GM12878 (cell line): ENCODE results near the gene SMURF1. TPM values are rescaled to one million over a fixed set of nuclear protein-coding genes. Genes with fewer than 3 reads are reported as not detected.

Experiments used
- ATAC-seq: fragments of 200-7000 bp; cut with Tn5 transposase; 3 replicates; pipeline ENCODE4 v1.9.1; 2020; ENCODE audit warnings: mild to moderate bottlenecking, moderate library complexity
- BruUV-seq: library from RNA; stranded (reverse); fragments of 400-500 nt; replicated peaks from 2 replicates; lab custom pipeline; 2021; lab: Mats Ljungman, UMichigan
- CTCF ChIA-PET: fragments of 300-600 bp; sonication (Branson Sonifier 250); formaldehyde crosslinking; extraction: SDS; loops from one replicate; lab custom pipeline; 2021; ENCODE audit warnings: inconsistent platforms; lab: Yijun Ruan, JAX
- POLR2A ChIA-PET: fragments of 350-600 bp; formaldehyde crosslinking; extraction: SDS; loops from one replicate; lab custom pipeline; 2021; ENCODE audit warnings: inconsistent platforms; lab: Charles Lee
- RAD21 ChIA-PET: fragments of 300-600 bp; sonication (Branson Sonifier 250); formaldehyde crosslinking; loops from one replicate; lab custom pipeline; 2023; ENCODE audit warnings: antibody characterized with exemption; ENCODE audit not compliant: unreplicated experiment; lab: Charles Lee
- SMC1A ChIA-PET: fragments of 300-600 bp; sonication (Branson Sonifier 250); formaldehyde crosslinking; loops from one replicate; lab custom pipeline; 2023; ENCODE audit not compliant: unreplicated experiment, uncharacterized antibody; lab: Charles Lee
- DNase-seq: peaks from one replicate; pipeline ENCODE4 v3.0.0-alpha.2; 2011; ENCODE audit warnings: low read depth, low spot score
- FAIRE-seq: peaks from 3 replicates; lab custom pipeline; 2011; peaks lifted over from hg19 to GRCh38; lab: Jason Lieb, UNC
- H2AFZ ChIP-seq: 2 replicates; pipeline ENCODE4 v1.6.0; 2011; ENCODE audit warnings: low read depth, low read length, control low read depth; ENCODE audit not compliant: control insufficient read depth
- H3K27ac ChIP-seq: 2 replicates; pipeline ENCODE4 v1.5.1; 2011; ENCODE audit warnings: control low read depth; ENCODE audit not compliant: control insufficient read depth, insufficient read depth
- H3K27me3 ChIP-seq, 2 experiments: replicated peaks in 1 of 2; 2 replicates each; pipeline versions ENCODE4 v1.6.0 to v1.6.1; 2011; ENCODE audit warnings: low read length in 1 of 2; ENCODE audit not compliant: control insufficient read depth in 2 of 2, insufficient read depth in 2 of 2
- H3K36me3 ChIP-seq, 2 experiments: 2 replicates each; pipeline ENCODE4 v1.5.1; 2011; ENCODE audit warnings: low read length in 1 of 2; ENCODE audit not compliant: control insufficient read depth in 2 of 2, insufficient read depth in 2 of 2
- H3K4me1 ChIP-seq: 2 replicates; pipeline ENCODE4 v1.6.1; 2011; ENCODE audit warnings: mild to moderate bottlenecking, low read length, moderate library complexity, mixed read lengths; ENCODE audit not compliant: control insufficient read depth, insufficient read depth
- H3K4me2 ChIP-seq: 2 replicates; pipeline ENCODE4 v1.6.0; 2011; ENCODE audit warnings: control low read depth; ENCODE audit not compliant: control insufficient read depth, insufficient read depth
- H3K4me3 ChIP-seq: fragments of 200-600 bp; sonication (generic); 2 replicates; pipeline ENCODE4 v1.5.1; 2016
- H3K79me2 ChIP-seq: 2 replicates; pipeline ENCODE4 v1.6.0; 2011; ENCODE audit warnings: low read length; ENCODE audit not compliant: control insufficient read depth, insufficient read depth
- H3K9ac ChIP-seq: 2 replicates; pipeline ENCODE4 v1.8.0; 2011; ENCODE audit warnings: low read length, control low read depth, mixed read lengths; ENCODE audit not compliant: control insufficient read depth, insufficient read depth
- H3K9me3 ChIP-seq: replicated peaks from 3 replicates; pipeline ENCODE4 v1.5.1; 2011; ENCODE audit warnings: mild to moderate bottlenecking, low read length; ENCODE audit not compliant: control insufficient read depth, insufficient read depth
- H4K20me1 ChIP-seq: 2 replicates; pipeline ENCODE4 v1.6.0; 2011; ENCODE audit not compliant: control insufficient read depth, insufficient read depth
- HDAC6 ChIP-seq: fragments of 200-600 bp; sonication (generic); IDR thresholded peaks from one replicate; pipeline ENCODE4 v1.8.0; 2017; ENCODE audit warnings: antibody characterized with exemption; ENCODE audit not compliant: unreplicated experiment
- NR2C1 ChIP-seq: fragments of 450-650 bp; IDR thresholded peaks from 2 replicates; pipeline ENCODE4 v1.6.1; 2017; ENCODE audit warnings: antibody characterized with exemption, mild to moderate bottlenecking, moderate library complexity
- SREBF2 ChIP-seq: IDR thresholded peaks from 2 replicates; pipeline ENCODE4 v1.6.1; 2012; ENCODE audit warnings: mild to moderate bottlenecking, low read length
- SUZ12 ChIP-seq: fragments of 200-600 bp; sonication (generic); IDR thresholded peaks from one replicate; pipeline ENCODE4 v1.6.1; 2018; ENCODE audit warnings: antibody characterized with exemption, mild to moderate bottlenecking; ENCODE audit not compliant: unreplicated experiment
- TCF12 ChIP-seq: IDR thresholded peaks from 2 replicates; pipeline ENCODE4 v1.6.1; 2011; ENCODE audit warnings: low read depth, mild to moderate bottlenecking, low read length
- ZBED1 ChIP-seq: IDR thresholded peaks from 2 replicates; pipeline ENCODE4 v1.6.1; 2016; ENCODE audit warnings: borderline replicate concordance
- ZBTB40 ChIP-seq: fragments of 450-650 bp; IDR thresholded peaks from 2 replicates; pipeline ENCODE4 v1.6.1; 2016; ENCODE audit warnings: mild to moderate bottlenecking, moderate library complexity, borderline replicate concordance
- ZNF622 ChIP-seq: fragments of 450-650 bp; IDR thresholded peaks from 2 replicates; pipeline ENCODE4 v1.6.1; 2017; ENCODE audit warnings: mild to moderate bottlenecking, inconsistent platforms
- WGBS: methylation state at CpG from one replicate; pipeline ENCODE4 v1.1.6; 2016; ENCODE audit warnings: low lambda C conversion rate; ENCODE audit not compliant: insufficient replicate concordance, insufficient coverage; ENCODE audit errors: missing lambda C conversion rate; 5-methylcytosine and 5-hydroxymethylcytosine counted together
- in situ Hi-C: fragments of 300-500 bp; cut with MboI; formaldehyde crosslinking; loops from 9 replicates; pipeline ENCODE4 v1.14.3; 2018; ENCODE audit warnings: mixed read lengths
- intact Hi-C: fragments of 100-400 bp; cut with micrococcal nuclease; formaldehyde crosslinking; loops from one replicate; pipeline ENCODE4 v1.14.2; 2022; ENCODE audit not compliant: unreplicated experiment
- polyA plus RNA-seq, 11 experiments: library from polyadenylated mRNA; depleted of rRNA in 4 of 11; unstranded in 6 of 11; stranded (reverse) in 5 of 11; fragments of >200 nt; fragmentation: Nextera tagmentation in 4 of 11; fragmentation: Illumina TruSeq in 1 of 11; extraction: Ambion mirVana in 4 of 11; extraction: Trizol in 1 of 11; gene quantifications; 1 replicate in 1 of 11; 2 replicates in 10 of 11; pipeline versions ENCODE4 v1.2.1 to v1.2.3, GENCODE V29; 2011 to 2016; ENCODE audit warnings: inconsistent platforms in 2 of 11, missing spikeins in 2 of 11, low read depth in 1 of 11
- total RNA-seq, 4 experiments: library from RNA; depleted of rRNA in 3 of 4; stranded (reverse); fragments of >200 nt in 3 of 4; fragmentation: Illumina TruSeq in 1 of 4; extraction: Trizol in 1 of 4; gene quantifications; 2 replicates each; pipeline versions ENCODE4 v1.2.1 to v1.2.3, GENCODE V29; 2013 to 2021

The SMURF1 gene
- total and polyA plus RNA-seq, 10 of the 15 experiments (the other 5 are each of a cell fraction or from before 2014, with no cell fraction given), result 0.76 to 14.0 (median 7.9) TPM

- no peak overlapping the region for H3K4me2 ChIP-seq
- in situ Hi-C loops, result no loop called here
- ATAC-seq (no peak), DNase-seq (no peak), FAIRE-seq (no peak)
- POLR2A ChIA-PET, result no interaction called here
- H3K4me3 ChIP-seq, result no peak overlapping the region
- TF ChIP-seq SUZ12, result no peak
- no peak for TF ChIP-seq ZBED1
- no peak for TF ChIP-seq ZNF622
- intact Hi-C loops, result no loop called here
- CTCF ChIA-PET, result no interaction called here
- SMC1A ChIA-PET, result interaction anchor here (1.2 kb wide), 1 partner anchor 9 kb away, joined by 4 read pairs; no protein-coding TSS in a partner anchor
- H3K9me3 ChIP-seq, result peaks cover 2% of the 10 kb centered on the region; the same call in 2 of the 3 replicates
- no peaks in the 10 kb centered on the region for H4K20me1 ChIP-seq
- peaks cover 27 to 66% of the 10 kb centered on the region in 2 experiments for H3K36me3 ChIP-seq
- H3K27ac ChIP-seq, result no peak overlapping the region
- H3K9ac ChIP-seq, result no peak overlapping the region
- no peaks in the 10 kb centered on the region; the same call in 1 of the 2 replicates for H3K4me1 ChIP-seq
- H3K79me2 ChIP-seq, result no peaks in the 10 kb centered on the region
- H3K27me3 ChIP-seq, result no peaks in the 10 kb centered on the region
- no peak overlapping the region for H2AFZ ChIP-seq
- BruUV-seq, result no TSS peak
- WGBS, result 95% methylated on average over 15 of the region's 15 CpGs
- RAD21 ChIA-PET, result no interaction called here
Measured at GRCh38 chr7:98988641-98989040, 155.3 kb downstream of the SMURF1 start.

- FAIRE-seq (no peak), DNase-seq (no peak), ATAC-seq (no peak)
- TF ChIP-seq SREBF2 (no peak), NR2C1 (no peak), TCF12 (no peak), ZBTB40 (no peak), HDAC6 (no peak)
- POLR2A ChIA-PET, result interaction anchor here (1.2 kb wide), 1 partner anchor 8 kb away, joined by 4 read pairs; no protein-coding TSS in a partner anchor
- no TSS peak for BruUV-seq
- H3K4me3 ChIP-seq, result no peak overlapping the region
- H3K4me2 ChIP-seq, result no peak overlapping the region
- peaks cover 32 to 56% of the 10 kb centered on the region in 2 experiments for H3K36me3 ChIP-seq
- H3K27me3 ChIP-seq, result no peaks in the 10 kb centered on the region
- SMC1A ChIA-PET, result no interaction called here
- CTCF ChIA-PET, result no interaction called here
- intact Hi-C loops, result no loop called here
- RAD21 ChIA-PET, result no interaction called here
- H3K27ac ChIP-seq, result no peak overlapping the region
- no peaks in the 10 kb centered on the region for H4K20me1 ChIP-seq
- in situ Hi-C loops, result no loop called here
- H3K9ac ChIP-seq, result no peak overlapping the region
- no peaks in the 10 kb centered on the region for H3K4me1 ChIP-seq
- H3K79me2 ChIP-seq, result no peaks in the 10 kb centered on the region
- no peak overlapping the region for H2AFZ ChIP-seq
- H3K9me3 ChIP-seq, result peaks cover 2% of the 10 kb centered on the region; the same call in 2 of the 3 replicates
Measured at GRCh38 chr7:98985945-98986344, 158.0 kb downstream of the SMURF1 start.
